Activated CD8-positive, alpha-beta memory T cell treated with anti-CD3 and anti-CD28 coated beads for 24 hours (primary cell): Measurements from ENCODE around the gene ARID3C.

Experiments used
- DNase-seq: peaks from one replicate; pipeline ENCODE4 v3.0.0-alpha.2; 2020

The ARID3C gene

GRCh38 chr9:34575862-34576596 lies 52.8 kb downstream of the ARID3C start:
- DNase-seq = no peak

- DNase-seq = no peak
Measured at GRCh38 chr9:34575241-34575640, 53.6 kb downstream of the ARID3C start.

GRCh38 chr9:34574571-34574970 lies 54.3 kb downstream of the ARID3C start:
- DNase-seq = no peak

GRCh38 chr9:34573599-34574325 lies 55.1 kb downstream of the ARID3C start:
- DNase-seq = no peak

GRCh38 chr9:34572628-34573027 lies 56.2 kb downstream of the ARID3C start:
- no peak for DNase-seq

- no peak for DNase-seq
Measured at GRCh38 chr9:34572092-34572491, 56.8 kb downstream of the ARID3C start.

GRCh38 chr9:34571481-34571810 lies 57.4 kb downstream of the ARID3C start:
- no peak for DNase-seq
